OCI-LY1 (cell line): ENCODE data around the gene SHISA3.

Experiments
- CTCF ChIP-seq: fragments of 200-600 bp; sonication (generic), shearing (Covaris generic); IDR thresholded peaks from 2 replicates; pipeline ENCODE4 v1.5.1; 2017; ENCODE audit warnings: mild to moderate bottlenecking, antibody characterized with exemption, low read length, moderate library complexity, mixed read lengths
- EZH2 ChIP-seq: fragments of 200-600 bp; sonication (generic), shearing (Covaris generic); IDR thresholded peaks from 2 replicates; pipeline ENCODE4 v1.8.0; 2017; ENCODE audit warnings: borderline replicate concordance, mixed run types, mild to moderate bottlenecking, antibody characterized with exemption, low read length, moderate library complexity, mixed read lengths

- no peak for TF ChIP-seq CTCF
- TF ChIP-seq EZH2, result no peak
Measured at GRCh38 chr4:42360256-42360669, 37.0 kb upstream of the SHISA3 start.
